Suppressor macrophage treated with lipopolysaccharide for 1 hour (primary cell): ENCODE data around the gene SPHKAP.
"Not testable (repeated sequence)": the region's sequence is repeated elsewhere in the genome, so short reads cannot be mapped to it uniquely, and the experiment has no call there.

Source experiments
- DNase-seq, 3 donors: peaks; one replicate each; pipeline ENCODE4 v3.0.0-alpha.2; 2020 to 2022

Gene SPHKAP, protein sequence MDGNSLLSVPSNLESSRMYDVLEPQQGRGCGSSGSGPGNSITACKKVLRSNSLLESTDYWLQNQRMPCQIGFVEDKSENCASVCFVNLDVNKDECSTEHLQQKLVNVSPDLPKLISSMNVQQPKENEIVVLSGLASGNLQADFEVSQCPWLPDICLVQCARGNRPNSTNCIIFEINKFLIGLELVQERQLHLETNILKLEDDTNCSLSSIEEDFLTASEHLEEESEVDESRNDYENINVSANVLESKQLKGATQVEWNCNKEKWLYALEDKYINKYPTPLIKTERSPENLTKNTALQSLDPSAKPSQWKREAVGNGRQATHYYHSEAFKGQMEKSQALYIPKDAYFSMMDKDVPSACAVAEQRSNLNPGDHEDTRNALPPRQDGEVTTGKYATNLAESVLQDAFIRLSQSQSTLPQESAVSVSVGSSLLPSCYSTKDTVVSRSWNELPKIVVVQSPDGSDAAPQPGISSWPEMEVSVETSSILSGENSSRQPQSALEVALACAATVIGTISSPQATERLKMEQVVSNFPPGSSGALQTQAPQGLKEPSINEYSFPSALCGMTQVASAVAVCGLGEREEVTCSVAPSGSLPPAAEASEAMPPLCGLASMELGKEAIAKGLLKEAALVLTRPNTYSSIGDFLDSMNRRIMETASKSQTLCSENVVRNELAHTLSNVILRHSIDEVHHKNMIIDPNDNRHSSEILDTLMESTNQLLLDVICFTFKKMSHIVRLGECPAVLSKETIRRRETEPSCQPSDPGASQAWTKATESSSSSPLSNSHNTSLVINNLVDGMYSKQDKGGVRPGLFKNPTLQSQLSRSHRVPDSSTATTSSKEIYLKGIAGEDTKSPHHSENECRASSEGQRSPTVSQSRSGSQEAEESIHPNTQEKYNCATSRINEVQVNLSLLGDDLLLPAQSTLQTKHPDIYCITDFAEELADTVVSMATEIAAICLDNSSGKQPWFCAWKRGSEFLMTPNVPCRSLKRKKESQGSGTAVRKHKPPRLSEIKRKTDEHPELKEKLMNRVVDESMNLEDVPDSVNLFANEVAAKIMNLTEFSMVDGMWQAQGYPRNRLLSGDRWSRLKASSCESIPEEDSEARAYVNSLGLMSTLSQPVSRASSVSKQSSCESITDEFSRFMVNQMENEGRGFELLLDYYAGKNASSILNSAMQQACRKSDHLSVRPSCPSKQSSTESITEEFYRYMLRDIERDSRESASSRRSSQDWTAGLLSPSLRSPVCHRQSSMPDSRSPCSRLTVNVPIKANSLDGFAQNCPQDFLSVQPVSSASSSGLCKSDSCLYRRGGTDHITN (N-terminal part only)

DNA sequence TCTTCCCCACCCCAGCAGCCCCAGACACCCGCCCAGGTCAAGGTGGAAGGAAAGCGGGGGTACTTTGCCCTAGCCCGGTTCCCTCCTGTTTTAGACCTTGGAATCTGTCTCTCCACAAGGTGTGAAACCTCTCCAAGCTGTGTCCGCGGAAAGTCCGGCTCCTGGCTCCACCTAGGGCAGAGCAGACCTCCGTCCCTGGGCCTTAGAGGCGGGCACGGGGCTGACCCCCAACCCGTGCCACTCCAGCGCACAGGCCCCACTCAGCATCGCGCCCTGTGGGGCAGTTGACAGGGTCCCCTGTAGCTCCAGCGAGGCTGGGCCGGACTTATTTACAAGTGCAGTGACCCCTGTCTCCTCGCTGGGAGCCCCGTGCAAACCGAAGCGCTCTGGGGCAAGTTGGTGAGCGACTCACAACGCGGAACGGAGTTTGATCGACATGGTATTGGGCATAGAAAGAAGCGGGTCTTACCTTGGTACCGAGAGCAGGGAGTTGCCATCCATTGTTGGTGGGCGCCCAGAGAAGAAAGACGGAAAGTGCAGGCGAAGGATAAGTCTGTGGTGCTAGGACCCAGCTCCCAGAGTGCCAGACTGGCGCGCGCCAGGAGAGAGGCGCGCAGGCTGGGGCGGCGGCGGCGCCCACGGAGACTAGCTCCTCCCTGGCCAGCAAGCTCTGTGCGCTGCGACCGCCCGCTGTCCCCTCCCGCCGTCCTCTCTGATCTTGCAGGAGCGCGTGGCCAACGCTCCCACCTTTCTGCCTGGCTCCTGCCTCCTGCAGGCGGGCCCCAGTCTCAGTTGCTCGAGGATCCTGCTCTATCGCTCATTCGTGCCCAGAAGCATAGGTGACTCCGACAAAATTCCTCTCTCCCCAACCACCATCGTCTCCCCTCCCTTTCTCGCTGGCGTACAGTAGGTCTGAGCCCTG lies at the start of gene SPHKAP:
Gene SPHKAP (minus strand): TSS at position 590 of the 922 bp plus-strand sequence. CDS start 89 bp downstream, at position 501.
- no peak for DNase-seq

DNA sequence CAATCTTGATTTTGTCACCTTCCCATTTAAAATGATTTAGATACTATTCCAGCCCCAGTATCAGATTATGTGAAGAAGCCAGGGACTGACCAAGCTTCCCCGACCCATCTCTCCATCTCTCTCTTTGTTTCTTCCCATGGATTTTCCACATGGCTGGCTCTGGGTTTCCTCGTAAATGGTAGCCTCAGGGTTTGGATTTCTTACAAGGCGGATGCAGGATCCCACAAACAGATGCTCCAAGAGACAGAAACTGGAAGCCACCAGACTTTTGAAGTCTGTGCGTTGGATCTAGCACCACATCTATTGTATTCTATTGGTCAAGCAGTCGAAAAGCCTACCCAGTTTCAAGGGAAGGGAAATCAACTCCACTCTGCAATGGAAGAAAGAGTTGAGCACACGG lies 46.0 kb upstream of the SPHKAP start:
- no peak for DNase-seq

DNA sequence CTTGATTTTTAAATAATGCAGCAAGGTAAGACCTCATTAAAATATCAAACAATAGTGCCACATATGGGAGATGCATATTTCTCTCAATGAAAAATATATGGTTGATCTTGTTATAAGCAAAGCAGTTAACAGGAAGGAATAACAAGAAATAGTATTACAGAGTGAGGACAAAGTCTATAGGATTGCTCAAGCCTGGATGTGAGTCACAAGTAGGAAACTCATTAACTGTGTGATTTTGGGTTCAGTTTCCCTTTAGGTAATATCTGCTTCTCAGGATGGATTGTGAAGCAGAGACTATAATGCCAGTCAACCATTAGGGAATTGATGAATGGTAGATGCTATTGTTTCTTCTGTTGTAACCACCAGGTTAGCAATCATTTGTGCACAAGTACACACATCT lies 42.9 kb upstream of the SPHKAP start:
- DNase-seq, result peak in 2 of 3 donors; percentile 0 to 19

DNA sequence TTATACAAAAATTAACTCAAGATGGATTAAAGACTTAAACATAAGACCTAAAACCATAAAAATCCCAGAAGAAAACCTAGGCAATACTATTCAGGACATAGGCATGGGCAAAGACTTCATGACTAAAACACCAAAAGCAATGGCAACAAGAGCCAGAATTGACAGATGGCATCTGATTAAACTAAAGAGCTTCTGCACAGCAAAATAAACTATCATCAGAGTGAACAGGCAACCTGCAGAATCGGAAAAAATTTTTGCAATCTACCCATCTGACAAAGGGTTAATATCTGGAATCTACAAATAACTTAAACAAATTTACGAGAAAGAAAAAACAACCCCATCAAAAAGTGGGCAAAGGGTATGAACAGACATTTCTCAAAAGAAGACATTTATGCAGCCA lies 37.1 kb upstream of the SPHKAP start:
- not testable (repeated sequence) for DNase-seq

DNA sequence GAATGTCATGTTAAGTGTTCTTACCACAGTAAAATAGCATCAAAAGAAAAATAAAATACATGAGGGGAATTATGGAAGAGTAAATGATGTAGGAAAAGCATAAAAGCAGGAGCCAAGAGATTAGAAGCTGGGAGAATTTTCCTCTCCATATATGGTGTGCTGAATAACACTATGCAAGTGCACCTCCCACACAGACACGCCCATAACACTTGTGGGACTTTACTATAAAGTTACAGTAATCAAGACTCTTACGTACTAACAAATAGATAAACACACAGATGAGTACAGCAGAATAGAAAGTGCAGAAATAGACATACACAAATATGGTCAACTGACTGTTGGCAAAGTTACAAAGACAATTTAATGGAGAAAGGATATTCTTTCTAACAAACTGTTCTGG lies 16.0 kb upstream of the SPHKAP start:
- DNase-seq, result no peak

DNA sequence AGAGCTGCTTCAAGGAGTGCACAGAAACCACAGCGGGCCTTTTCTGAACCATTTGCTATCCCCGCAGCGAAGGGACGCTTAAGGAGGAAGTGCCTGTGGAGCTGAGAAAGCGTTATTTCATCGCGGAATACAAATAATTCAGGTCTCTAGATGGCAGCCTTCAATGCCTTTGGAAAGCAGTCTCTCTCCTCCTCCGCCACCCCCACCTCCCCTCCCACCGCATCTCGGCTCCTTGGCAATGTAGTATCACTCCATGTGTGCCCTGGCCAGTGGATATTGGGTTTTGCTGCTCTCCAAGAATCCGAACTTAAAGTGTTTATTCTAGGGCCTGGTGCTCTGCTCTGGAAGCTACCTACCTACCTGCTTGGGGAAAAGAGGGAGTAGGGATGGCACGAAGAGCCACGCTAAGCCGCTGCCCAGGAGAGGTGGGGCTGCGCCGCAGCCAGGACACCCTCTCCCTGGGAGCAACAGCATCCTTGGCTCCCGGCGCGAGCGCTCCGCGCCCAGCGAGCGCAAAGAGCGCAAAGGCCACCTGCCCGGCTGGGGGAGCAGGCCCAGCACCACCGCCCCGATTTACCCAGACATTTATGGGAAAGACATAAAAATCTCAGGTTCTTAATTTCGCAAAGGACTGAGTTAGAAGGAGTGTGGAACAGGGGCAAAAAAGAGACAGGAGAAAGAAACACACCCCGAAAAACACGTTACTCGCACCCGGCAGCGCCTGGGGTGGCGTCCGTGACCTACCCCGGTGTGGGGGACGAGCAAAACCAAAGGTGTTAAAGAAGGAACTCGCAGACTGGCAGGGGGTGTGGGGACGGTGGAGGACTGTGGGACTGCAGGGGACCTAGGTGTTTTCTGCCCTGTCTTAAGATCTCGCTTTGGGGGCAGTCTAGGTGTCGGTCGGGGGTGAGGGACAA lies 1.0 kb downstream of the SPHKAP start:
- DNase-seq, result no peak

DNA sequence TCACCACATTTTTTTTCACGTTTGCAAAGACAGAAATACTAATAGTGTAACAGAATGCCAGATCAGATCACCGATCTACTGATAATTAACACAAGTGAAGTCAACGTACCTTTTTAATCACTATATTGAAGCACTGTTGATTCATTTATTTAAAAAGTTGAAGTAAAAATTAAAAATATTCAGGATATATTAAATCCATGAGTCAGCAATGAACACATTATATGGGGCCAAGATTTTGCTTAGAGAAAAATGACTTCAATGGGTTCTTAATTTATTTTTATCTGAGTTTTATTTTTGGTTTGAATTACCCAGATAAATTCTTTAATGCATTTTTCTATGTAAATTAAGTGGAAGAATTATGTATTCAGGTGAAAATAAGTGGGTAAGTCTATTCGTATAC lies 14.2 kb downstream of the SPHKAP start:
- DNase-seq, result no peak

DNA sequence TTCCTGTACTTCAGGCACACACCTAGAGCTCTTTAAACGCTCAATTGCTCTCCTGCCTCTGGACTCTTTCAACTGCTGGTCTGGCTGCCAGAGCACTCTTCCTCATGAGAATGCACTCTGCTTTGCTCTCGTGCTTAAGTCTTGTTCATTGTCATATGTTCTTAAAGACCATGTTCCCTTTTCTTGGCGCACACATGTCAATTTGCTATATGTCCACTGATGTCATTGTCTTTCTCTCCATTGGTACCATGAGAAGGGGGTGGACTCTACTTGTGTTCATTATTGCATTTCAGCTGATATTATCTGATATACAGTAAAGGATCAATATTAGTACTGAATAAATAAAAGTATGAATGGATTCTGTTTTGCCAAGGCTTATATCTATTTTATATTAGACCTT lies 16.8 kb downstream of the SPHKAP start:
- DNase-seq, result no peak

DNA sequence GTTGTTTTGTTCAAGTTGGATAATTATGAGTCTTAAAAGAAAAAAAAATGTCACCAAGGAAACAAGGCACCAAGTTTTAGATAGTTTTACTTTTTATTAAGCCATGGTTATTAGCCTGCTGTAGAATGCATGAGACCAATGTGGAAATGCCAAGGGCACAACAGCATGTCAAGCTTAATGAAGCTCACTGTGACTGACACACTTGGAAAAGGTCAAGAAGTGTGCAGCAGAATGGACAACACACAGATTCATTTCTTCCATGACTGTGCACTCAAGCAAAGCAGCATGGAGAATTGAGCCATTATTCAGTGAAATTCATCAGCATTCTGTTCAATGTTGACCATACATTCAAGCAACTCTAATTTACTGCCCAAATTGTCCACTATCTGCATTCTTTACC lies 23.6 kb downstream of the SPHKAP start:
- DNase-seq, result no peak

DNA sequence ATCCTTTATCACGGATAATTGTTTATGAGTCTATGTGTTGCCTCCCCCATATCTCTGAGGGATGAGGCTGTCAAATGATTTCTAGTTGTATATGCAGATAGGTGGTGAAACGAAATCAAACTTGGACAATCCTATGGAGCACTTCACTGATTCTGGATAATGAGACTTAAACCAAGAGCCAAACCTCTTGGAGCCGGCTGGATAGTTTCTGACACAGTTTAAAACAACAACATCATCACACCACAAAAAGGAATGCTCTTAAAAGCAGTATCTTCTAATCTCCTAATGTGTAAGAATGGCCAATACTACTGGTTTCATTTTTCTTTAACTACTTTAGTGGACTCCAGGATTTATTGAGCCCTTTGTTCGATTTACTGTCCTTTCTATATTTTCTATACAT lies 36.5 kb downstream of the SPHKAP start:
- DNase-seq, result no peak

DNA sequence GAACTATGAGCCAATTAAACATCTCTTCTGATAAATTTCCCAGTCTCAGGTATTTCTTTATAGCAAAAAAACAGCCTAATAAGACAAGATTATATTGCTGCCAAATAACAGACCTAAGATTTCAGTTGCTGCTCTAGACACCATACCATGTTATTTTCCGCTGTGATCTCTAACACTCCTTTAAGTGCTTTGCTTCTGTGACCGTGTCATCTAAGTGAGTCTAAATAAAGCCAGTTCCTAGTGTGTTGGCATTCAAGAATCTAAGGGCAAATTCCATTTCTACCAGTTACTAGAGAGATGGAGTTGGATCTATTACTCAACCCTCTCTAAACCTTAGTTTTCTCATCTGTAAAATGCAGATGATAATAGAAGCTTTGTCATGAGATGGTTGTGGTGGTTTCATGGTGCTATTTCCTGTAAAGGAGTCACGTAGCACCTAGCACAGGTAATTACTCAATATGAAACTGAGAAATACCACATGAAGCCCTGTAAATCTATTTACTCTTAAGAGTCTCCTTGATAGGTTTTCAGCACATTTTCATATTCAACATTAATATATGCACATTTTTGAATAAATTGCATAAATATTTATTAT lies 40.5 kb downstream of the SPHKAP start:
- DNase-seq, result no peak

DNA sequence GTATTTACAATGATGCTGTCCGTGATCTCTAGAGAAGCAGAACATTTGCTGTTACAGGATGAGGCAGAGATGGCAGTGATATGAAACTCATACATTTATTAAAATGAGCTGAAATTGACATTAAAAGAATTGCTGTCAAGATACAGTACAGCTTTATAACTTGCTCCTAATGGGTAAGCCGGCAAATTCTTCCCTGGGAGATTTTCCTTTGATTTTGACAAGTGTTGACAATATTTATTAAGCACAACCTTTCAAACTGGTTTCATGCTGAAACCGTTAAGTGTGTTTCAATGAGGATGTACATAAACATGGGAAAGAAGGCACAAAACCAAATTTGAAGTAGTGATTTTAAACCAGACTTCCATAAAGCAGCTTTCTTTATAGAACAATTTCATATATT lies 45.5 kb downstream of the SPHKAP start:
- DNase-seq, result no peak

DNA sequence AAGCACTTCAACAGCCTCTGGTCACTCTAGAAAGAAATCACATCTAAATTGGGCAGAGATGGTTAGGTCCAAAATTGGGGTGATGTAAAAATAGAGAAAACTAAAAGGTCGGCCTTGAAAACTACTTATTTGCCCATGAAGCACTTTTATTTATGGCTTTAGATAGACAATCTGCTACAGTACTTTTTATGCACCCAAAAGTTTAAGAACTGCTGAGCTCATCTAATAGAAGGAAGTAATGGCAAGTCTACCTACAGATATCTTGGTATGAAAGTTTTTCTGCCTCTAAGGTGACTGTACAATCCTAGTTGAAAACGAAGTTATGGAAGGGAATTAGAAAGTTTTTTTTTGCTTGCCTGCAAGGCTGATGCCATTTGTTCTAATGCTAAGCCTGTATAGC lies 46.2 kb downstream of the SPHKAP start:
- no peak for DNase-seq

DNA sequence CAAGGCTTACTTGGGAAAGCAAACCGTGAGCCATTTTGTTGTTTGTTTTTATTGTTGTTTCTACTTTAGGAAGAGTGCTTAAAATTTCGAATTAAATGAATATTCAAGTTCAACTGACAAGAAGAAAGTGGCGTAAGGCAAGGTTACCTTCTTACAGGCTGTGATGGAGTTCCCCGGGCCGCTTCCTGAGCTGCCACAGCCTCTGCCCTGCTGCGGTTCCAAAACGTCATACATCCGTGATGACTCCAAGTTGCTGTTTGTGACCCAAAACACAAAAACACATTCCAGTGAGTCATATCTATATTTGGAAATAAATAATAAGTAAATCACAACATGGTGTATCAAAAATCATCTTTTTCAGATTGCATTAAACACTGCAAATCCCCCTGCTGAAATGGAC lies 49.7 kb downstream of the SPHKAP start:
- DNase-seq, result no peak

DNA sequence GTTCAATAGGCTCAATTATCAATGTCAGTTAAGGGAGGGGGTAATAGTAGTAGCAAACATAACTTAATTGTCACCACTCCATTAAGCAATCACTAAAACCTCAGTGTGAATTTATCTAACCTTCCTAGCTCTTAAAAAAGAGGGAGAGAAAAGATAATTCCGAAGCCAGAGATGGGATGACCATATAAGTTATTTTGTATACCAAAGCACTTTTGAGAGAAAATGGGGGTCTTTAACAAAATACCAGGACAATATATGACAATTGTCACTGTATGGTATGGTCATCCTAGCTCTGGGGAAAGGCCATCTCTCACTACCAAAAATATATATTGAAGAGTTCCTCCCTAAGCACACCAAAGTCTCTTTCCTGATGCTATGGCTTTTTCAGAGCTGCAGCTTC lies 55.1 kb downstream of the SPHKAP start:
- no peak for DNase-seq

DNA sequence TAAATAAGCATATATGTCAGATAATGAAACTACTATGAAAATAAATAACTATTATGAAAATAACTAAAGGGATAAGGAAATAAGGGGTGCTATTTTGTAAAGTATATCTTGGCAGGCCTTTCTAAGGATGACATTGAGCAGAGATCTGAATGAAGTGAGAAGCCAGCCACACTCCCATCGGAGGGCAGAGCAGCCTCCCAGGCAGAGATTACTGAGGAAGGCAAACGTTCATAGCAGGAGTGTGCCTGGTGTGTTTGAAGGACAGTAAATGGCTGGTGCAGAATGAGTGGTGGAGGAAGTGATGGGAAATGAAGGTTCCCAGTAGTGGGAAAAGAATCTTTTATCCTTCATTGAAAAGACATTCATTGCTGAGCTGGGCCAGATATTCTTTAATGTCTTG lies 62.5 kb downstream of the SPHKAP start:
- DNase-seq, result no peak

DNA sequence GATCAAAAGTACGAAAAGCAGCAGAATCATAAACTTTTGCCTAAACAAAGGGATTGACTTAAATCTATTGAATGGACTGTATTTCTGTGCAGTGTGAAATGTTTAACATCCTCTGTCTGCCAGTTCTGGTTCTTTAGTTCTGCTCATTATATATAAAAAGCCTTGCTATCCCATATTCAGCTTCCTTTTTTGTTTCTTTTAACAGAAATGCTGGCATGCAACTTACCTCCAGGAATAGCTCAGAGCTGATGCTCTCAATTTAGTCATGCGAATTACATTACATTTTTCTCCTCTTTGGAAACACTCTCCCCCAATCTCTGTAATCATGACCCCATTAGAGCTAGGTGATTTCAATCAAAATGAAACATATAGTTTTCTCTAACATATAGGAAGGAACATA lies 73.6 kb downstream of the SPHKAP start:
- no peak for DNase-seq

DNA sequence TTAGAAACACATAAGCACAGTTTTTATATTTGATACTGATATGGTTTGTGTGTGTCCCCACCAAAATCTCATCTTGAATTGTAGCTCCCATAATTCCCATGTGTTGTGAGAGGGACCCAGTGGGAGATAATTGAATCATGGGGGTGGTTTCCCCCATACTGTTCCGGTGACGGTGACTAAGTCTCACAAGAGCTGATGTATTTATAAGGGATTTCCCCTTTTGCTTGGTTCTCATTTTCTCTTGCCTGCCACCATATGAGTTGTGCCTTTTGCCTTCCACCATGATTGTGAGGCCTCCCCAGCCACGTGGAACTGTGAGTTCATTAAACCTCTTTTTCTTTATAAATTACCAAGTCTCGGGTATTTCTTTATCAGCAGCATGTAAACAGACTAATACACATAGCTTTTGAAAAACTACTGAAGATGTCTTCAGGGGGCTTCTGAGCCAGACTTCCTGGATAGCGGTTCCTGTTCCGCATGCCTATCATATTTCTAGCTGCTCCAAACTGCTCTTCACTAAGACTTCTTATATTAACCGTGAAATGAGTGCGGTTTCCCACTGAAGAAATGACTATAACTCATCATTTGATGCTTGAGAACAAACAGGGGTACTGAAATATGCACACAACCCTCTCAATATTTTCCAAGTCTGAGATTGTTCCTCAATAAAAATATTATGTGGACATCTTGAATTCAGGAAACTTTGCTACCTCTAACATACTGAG lies 75.8 kb downstream of the SPHKAP start:
- peak; percentile 13 to 31 (median 14) for DNase-seq

DNA sequence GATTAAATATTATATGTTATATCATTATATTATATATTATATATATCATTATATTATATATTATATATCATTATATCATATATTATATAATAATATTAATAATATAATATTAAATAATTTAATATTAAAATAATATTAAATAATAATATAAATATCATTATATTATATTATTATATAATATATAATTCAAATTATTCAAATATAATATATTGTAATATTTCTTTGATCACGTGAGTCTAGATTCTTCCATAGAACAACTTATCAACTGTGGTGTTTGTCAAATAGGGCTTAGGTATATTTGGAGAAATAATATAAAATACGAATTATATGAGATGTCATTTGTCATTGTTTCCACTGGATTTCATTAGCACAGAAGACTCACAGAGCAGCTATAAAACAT lies 77.3 kb downstream of the SPHKAP start:
- DNase-seq, result no peak

DNA sequence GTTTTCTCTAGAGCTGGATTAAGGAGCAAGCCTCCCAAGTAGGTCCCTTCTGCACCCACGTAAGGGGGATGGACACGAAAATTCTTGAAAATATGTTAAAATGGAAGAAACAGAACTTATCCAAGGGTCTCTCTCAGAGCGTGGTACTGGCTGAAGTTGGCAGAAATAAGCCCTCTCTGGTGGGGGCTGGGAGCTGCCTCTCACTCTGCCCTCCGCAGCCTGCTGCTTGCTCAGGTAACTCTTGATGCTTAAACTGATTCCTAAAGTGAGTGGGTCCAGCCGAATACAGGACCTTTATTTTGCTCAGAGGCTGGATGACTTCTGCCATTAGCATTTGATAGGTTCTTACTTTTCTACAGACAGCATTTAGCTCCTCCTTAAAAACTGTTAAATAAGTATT lies 78.1 kb downstream of the SPHKAP start:
- DNase-seq, result no peak
